ENCODE results near the gene BRD2. TPM values are rescaled to one million over a fixed set of nuclear protein-coding genes. Genes with fewer than 3 reads are reported as not detected.

BRD2 gene
- total and polyA plus RNA-seq, 5 experiments from 2014 or later = 24.5 to 455 (median 72.8) TPM

DNA sequence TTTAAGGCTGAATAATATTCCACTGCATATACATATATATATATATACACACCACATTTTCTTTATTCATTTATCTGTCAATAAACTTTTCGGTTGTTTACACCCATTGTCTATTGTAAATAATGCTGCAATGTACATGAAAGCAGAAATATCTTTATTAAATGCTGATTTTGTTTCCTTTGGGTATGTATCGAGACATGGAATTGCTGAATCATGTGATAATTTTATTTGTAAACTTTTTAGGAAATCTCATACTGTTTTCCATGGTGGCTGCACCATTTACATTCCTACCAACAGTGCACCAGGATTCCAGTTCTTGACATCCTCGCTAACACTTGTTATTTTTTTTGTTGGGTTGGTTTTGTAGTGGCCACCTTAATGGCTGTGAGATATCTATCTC, 55.1 kb downstream of the BRD2 start:
- no peaks in the 10 kb centered on the region for H3K27me3 Mint-ChIP-seq
- ATAC-seq (no peak), DNase-seq (no peak)
- POLR2A ChIA-PET = no interaction called here
- no peaks in the 10 kb centered on the region for H3K9me3 Mint-ChIP-seq
- no peak overlapping the region for H3K4me3 Mint-ChIP-seq
- no peaks in the 10 kb centered on the region for H3K36me3 Mint-ChIP-seq
- H3K4me1 Mint-ChIP-seq = peaks cover 12 to 31% (median 17%) of the 10 kb centered on the region in 4 donors
- no peak overlapping the region for H3K27ac Mint-ChIP-seq

GRCh38 chr6:33024521-33024920, 56.1 kb downstream of the BRD2 start:
- POLR2A ChIA-PET = interaction anchor here (0.7 kb wide), 1 partner anchor 52 kb away, joined by 3 read pairs; no protein-coding TSS in a partner anchor
- no peak for DNase-seq
- Mint-ChIP-seq H3K27ac (no peak overlapping the region), H3K27me3 (peaks cover 0 to 4% (median 0%) of the 10 kb centered on the region in 5 donors), H3K4me1 (peaks cover 7 to 30% (median 10%) of the 10 kb centered on the region in 4 donors), H3K4me3 (no peak overlapping the region), H3K36me3 (no peaks in the 10 kb centered on the region), H3K9me3 (no peaks in the 10 kb centered on the region)
- ATAC-seq = no peak

DNA sequence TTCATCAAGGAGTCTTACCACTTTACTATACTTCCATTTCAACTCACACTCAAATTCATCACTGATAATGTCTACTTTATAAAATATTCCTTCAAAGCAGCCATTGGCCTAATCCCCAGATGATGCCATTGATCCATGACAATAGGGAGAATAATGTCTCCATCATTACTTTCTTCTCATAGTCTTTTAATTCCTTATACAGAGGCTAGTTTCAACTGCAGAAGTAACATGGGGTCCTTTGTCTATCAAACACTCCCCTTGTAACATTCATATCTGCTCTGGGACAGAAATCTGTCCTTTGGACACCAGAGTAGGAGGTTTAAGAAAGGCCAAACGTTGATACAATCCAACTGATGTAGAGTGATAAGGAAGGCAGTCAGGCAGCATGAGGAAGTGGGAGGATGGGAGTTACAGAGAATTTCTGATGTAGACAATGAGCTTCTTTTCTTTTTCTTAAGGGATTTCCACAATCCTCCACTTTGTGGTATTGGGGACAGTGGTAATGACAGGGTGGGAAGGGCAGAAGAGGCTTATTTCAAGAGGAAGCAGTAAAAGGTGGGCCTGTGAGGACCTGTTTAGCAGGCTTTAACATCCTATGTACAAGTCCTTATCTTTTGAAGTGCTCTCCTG, 59.9 kb downstream of the BRD2 start:
- peak overlapping the region in 2 of 10 donors; percentile 16 to 77 for H3K27ac Mint-ChIP-seq
- POLR2A ChIA-PET = interaction anchor here (1.3 kb wide), 1 partner anchor 45 kb away, joined by 5 read pairs; the partner anchor contains the start of gene HLA-DPA1
- peaks cover 0 to 14% (median 0%) of the 10 kb centered on the region in 5 donors for H3K27me3 Mint-ChIP-seq
- H3K36me3 Mint-ChIP-seq = no peaks in the 10 kb centered on the region
- H3K9me3 Mint-ChIP-seq = no peaks in the 10 kb centered on the region
- DNase-seq = no peak
- peaks cover 0 to 36% (median 3%) of the 10 kb centered on the region in 4 donors for H3K4me1 Mint-ChIP-seq
- no peak for ATAC-seq
- peak overlapping the region in 1 of 10 donors; percentile 7 for H3K4me3 Mint-ChIP-seq

DNA sequence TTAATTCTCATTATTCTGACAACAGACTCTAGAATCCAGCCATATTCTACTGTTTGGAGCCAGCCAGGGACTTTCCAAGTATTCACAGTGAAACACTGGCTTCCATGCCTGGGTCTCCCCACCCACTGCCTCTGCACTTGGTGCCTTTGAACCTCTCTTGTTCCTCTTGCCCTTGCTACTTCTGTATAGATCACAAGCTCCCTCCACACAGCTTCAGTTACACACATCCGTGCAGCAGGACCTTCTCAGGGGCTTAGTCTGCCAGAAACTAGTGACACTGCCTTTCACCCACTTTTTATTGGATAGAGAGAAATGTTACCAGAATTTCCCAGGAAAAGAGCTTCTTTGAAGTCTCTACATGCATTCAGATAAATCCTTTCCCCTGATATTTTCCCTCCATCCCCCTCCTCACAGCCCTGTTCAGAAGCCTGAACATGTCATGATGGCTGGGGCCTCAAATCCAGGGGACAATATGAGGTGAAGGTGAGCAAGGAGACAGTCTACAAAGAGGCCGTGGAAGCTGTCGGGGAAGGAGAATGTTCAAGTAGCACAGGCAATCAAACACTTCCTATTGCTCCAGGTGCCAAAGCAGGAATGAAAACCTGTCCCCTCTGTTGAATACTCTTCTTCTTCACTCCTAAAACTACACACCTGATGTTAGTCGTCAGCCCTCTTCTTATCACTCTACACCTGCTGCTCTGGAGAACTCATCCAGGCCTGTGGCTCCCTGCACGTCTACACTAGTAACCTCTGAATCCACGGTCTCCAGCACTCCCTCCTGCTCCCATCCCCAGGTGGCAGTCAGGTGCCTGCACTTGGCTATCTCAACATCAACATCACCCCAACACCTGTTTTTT, 61.2 kb downstream of the BRD2 start:
- peak overlapping the region in 1 of 10 donors; percentile 59 for H3K4me3 Mint-ChIP-seq
- H3K27ac Mint-ChIP-seq = peak overlapping the region in 3 of 10 donors; percentile 71 to 87 (median 84)
- peaks cover 0 to 20% (median 8%) of the 10 kb centered on the region in 5 donors for H3K27me3 Mint-ChIP-seq
- peaks cover 0 to 5% (median 2%) of the 10 kb centered on the region in 9 donors for H3K9me3 Mint-ChIP-seq
- H3K4me1 Mint-ChIP-seq = peaks cover 0 to 36% (median 3%) of the 10 kb centered on the region in 4 donors
- DNase-seq (no peak), ATAC-seq (peak; percentile 51 to 72)
- POLR2A ChIA-PET = interaction anchor here (0.9 kb wide), 1 partner anchor 58 kb away, joined by 3 read pairs; no protein-coding TSS in a partner anchor
- H3K36me3 Mint-ChIP-seq = peaks cover 0 to 2% (median 1%) of the 10 kb centered on the region in 3 donors

- Mint-ChIP-seq H3K27me3 (peaks cover 0 to 20% (median 14%) of the 10 kb centered on the region in 5 donors), H3K27ac (peak overlapping the region in 3 of 10 donors; percentile 7 to 87 (median 71)), H3K9me3 (peaks cover 3 to 12% (median 8%) of the 10 kb centered on the region in 9 donors), H3K4me1 (peaks cover 0 to 36% (median 3%) of the 10 kb centered on the region in 4 donors), H3K4me3 (peak overlapping the region in 1 of 10 donors; percentile 59), H3K36me3 (peaks cover 0 to 9% (median 8%) of the 10 kb centered on the region in 3 donors)
- ATAC-seq = no peak
- POLR2A ChIA-PET = interaction anchor here (0.9 kb wide), 1 partner anchor 58 kb away, joined by 3 read pairs; no protein-coding TSS in a partner anchor
- no peak for DNase-seq
These were observed 61.9 kb downstream of the BRD2 start for GRCh38 chr6:33030245-33030644.

Other genes with a start within 250 kb of the BRD2 start
- 1 to 10 TPM; 1.1 to 1.6 TPM for gene HLA-DQA2, start 227.2 kb upstream of the BRD2 start, total RNA-seq
- gene HLA-DQA2, start 227.2 kb upstream of the BRD2 start, polyA plus RNA-seq = 1 to 10 TPM in 1 of 3 donors, not detected in 2; 2.8 TPM
- gene HLA-DQB2, start 205.1 kb upstream of the BRD2 start, total RNA-seq = 1 to 10 TPM in 1 of 2 experiments, under 1 TPM in 1; 0.74 to 1.2 TPM
- 1 to 10 TPM in 1 of 3 donors, under 1 TPM in 1, not detected in 1; 0.91 to 2.2 TPM for gene HLA-DQB2, start 205.1 kb upstream of the BRD2 start, polyA plus RNA-seq
- gene HLA-DOB, start 151.6 kb upstream of the BRD2 start, total RNA-seq = 1 to 10 TPM; 3.9 to 5.6 TPM
- gene HLA-DOB, start 151.6 kb upstream of the BRD2 start, polyA plus RNA-seq = under 1 TPM in 2 of 3 donors, not detected in 1; 0.43 to 0.75 TPM
- 100 to 1,000 TPM in 1 of 2 experiments, 10 to 100 TPM in 1; 96.2 to 117 TPM for gene TAP2, start 129.9 kb upstream of the BRD2 start, total RNA-seq
- 10 to 100 TPM; 24.2 to 36.6 (median 25.3) TPM for gene TAP2, start 129.9 kb upstream of the BRD2 start, polyA plus RNA-seq
- gene PSMB8, start 124.5 kb upstream of the BRD2 start, total RNA-seq = 100 to 1,000 TPM; 133 to 138 TPM
- 100 to 1,000 TPM; 350 to 386 (median 386) TPM for gene PSMB8, start 124.5 kb upstream of the BRD2 start, polyA plus RNA-seq
- gene TAP1, start 114.9 kb upstream of the BRD2 start, total RNA-seq = 100 to 1,000 TPM; 113 TPM
- 100 to 1,000 TPM; 197 to 283 (median 230) TPM for gene TAP1, start 114.9 kb upstream of the BRD2 start, polyA plus RNA-seq
- gene PSMB9, start 114.4 kb upstream of the BRD2 start, total RNA-seq = 100 to 1,000 TPM; 102 to 104 TPM
- gene PSMB9, start 114.4 kb upstream of the BRD2 start, polyA plus RNA-seq = 100 to 1,000 TPM; 402 to 432 (median 424) TPM
- gene HLA-DMB, start 27.6 kb upstream of the BRD2 start, total RNA-seq = 10 to 100 TPM; 23.0 to 23.5 TPM
- gene HLA-DMB, start 27.6 kb upstream of the BRD2 start, polyA plus RNA-seq = 10 to 100 TPM; 10.8 to 22.5 (median 16.8) TPM
- gene HLA-DMA, start 15.5 kb upstream of the BRD2 start, total RNA-seq = 10 to 100 TPM; 38.7 to 39.7 TPM
- gene HLA-DMA, start 15.5 kb upstream of the BRD2 start, polyA plus RNA-seq = 10 to 100 TPM; 23.7 to 37.4 (median 26.9) TPM
- 10 to 100 TPM; 50.7 to 51.7 TPM for gene HLA-DOA, start 41.0 kb downstream of the BRD2 start, total RNA-seq
- 10 to 100 TPM; 26.4 to 61.0 (median 33.2) TPM for gene HLA-DOA, start 41.0 kb downstream of the BRD2 start, polyA plus RNA-seq
- gene HLA-DPA1, start 105.1 kb downstream of the BRD2 start, total RNA-seq = 10 to 100 TPM; 32.6 to 35.9 TPM
- 100 to 1,000 TPM in 1 of 3 donors, 10 to 100 TPM in 2; 19.5 to 121 (median 77.1) TPM for gene HLA-DPA1, start 105.1 kb downstream of the BRD2 start, polyA plus RNA-seq
- 10 to 100 TPM; 42.8 to 44.0 TPM for gene HLA-DPB1, start 107.4 kb downstream of the BRD2 start, total RNA-seq
- gene HLA-DPB1, start 107.4 kb downstream of the BRD2 start, polyA plus RNA-seq = 100 to 1,000 TPM in 2 of 3 donors, 10 to 100 TPM in 1; 62.2 to 228 (median 186) TPM
- gene COL11A2, start 223.9 kb downstream of the BRD2 start, total RNA-seq = 1 to 10 TPM; 7.5 to 8.0 TPM
- under 1 TPM; 0.08 to 0.48 (median 0.13) TPM for gene COL11A2, start 223.9 kb downstream of the BRD2 start, polyA plus RNA-seq
- 100 to 1,000 TPM; 126 to 127 TPM for gene RXRB, start 232.1 kb downstream of the BRD2 start, total RNA-seq
- 10 to 100 TPM in 1 of 3 donors, 1 to 10 TPM in 2; 6.6 to 10.9 (median 7.3) TPM for gene RXRB, start 232.1 kb downstream of the BRD2 start, polyA plus RNA-seq
- gene SLC39A7, start 232.3 kb downstream of the BRD2 start, total RNA-seq = 10 to 100 TPM; 35.5 to 36.4 TPM
- 10 to 100 TPM; 18.8 to 23.8 (median 21.8) TPM for gene SLC39A7, start 232.3 kb downstream of the BRD2 start, polyA plus RNA-seq
- 10 to 100 TPM; 28.7 to 29.0 TPM for gene HSD17B8, start 236.1 kb downstream of the BRD2 start, total RNA-seq
- gene HSD17B8, start 236.1 kb downstream of the BRD2 start, polyA plus RNA-seq = 10 to 100 TPM; 75.0 to 79.2 (median 75.9) TPM
- 10 to 100 TPM; 58.3 to 59.1 TPM for gene RING1, start 239.9 kb downstream of the BRD2 start, total RNA-seq
- gene RING1, start 239.9 kb downstream of the BRD2 start, polyA plus RNA-seq = 10 to 100 TPM; 12.1 to 12.5 (median 12.4) TPM

Measured in naive thymus-derived CD8-positive, alpha-beta T cell (primary cell).